HEK293 (cell line): ENCODE data around the gene HRK.

ENCODE experiments used
- CTCF ChIA-PET: fragments of 350-600 bp; formaldehyde crosslinking; extraction: SDS; loops from one replicate; lab custom pipeline; 2021; ENCODE audit warnings: antibody characterized with exemption; lab: Yijun Ruan, JAX
- POLR2A ChIA-PET: fragments of 300-600 bp; formaldehyde crosslinking; extraction: SDS; loops from one replicate; lab custom pipeline; 2020; ENCODE audit warnings: antibody characterized with exemption, inconsistent platforms; lab: Yijun Ruan, JAX
- H3K27ac ChIP-seq: fragments of 200-500 bp; sonication (Bioruptor generic); 2 replicates; pipeline ENCODE4 v1.5.1; 2014; ENCODE audit warnings: low read depth, low read length, control low read depth, inconsistent platforms; ENCODE audit errors: extremely low read depth
- H3K36me3 ChIP-seq, 2 experiments: fragments of 200-500 bp in 1 of 2; sonication (Bioruptor generic) in 1 of 2; 1 replicate in 1 of 2; 2 replicates in 1 of 2; pipeline ENCODE4 v1.5.1; 2014 to 2017; ENCODE audit warnings: inconsistent platforms in 2 of 2, low read length in 2 of 2; ENCODE audit not compliant: control insufficient read depth in 2 of 2, insufficient read depth in 1 of 2
- H3K4me1 ChIP-seq: fragments of 200-500 bp; sonication (Bioruptor generic); 2 replicates; pipeline ENCODE4 v1.5.1; 2014; ENCODE audit warnings: mild to moderate bottlenecking, low read length, inconsistent platforms; ENCODE audit not compliant: control insufficient read depth, insufficient read depth
- H3K4me3 ChIP-seq: 2 replicates; pipeline ENCODE4 v1.5.1; 2011; ENCODE audit warnings: low read depth, mild to moderate bottlenecking, control low read depth, low read length, moderate library complexity
- H3K9me3 ChIP-seq: fragments of 200-500 bp; sonication (Bioruptor generic); 2 replicates; pipeline ENCODE4 v1.5.1; 2014; ENCODE audit warnings: low read depth, low read length, inconsistent platforms; ENCODE audit not compliant: control insufficient read depth, insufficient read depth
- HOXC10 ChIP-seq: sonication (generic); formaldehyde crosslinking; IDR thresholded peaks from 2 replicates; pipeline ENCODE4 v1.8.1; 2023; ENCODE audit warnings: mild to moderate bottlenecking, missing genetic modification reagents
- HOXD13 ChIP-seq: sonication (generic); formaldehyde crosslinking; IDR thresholded peaks from 2 replicates; pipeline ENCODE4 v1.8.0; 2022; ENCODE audit warnings: missing genetic modification reagents, borderline replicate concordance
- PATZ1 ChIP-seq: fragments of 450-650 bp; formaldehyde crosslinking; IDR thresholded peaks from 2 replicates; pipeline ENCODE4 v1.5.1; 2016; ENCODE audit warnings: missing biosample characterization, missing genetic modification characterization
- SETDB1 ChIP-seq: IDR thresholded peaks from one replicate; pipeline ENCODE4 v1.6.1; 2017; ENCODE audit warnings: mild to moderate bottlenecking, low read length, moderate library complexity, mixed read lengths; ENCODE audit not compliant: insufficient read length
- SP3 ChIP-seq: fragments of 450-650 bp; formaldehyde crosslinking; IDR thresholded peaks from 2 replicates; pipeline ENCODE4 v1.5.1; 2016; ENCODE audit warnings: missing biosample characterization, missing genetic modification characterization
- SP7 ChIP-seq: fragments of 450-650 bp; formaldehyde crosslinking; IDR thresholded peaks from 2 replicates; pipeline ENCODE4 v1.5.1; 2016; ENCODE audit warnings: missing biosample characterization, missing genetic modification characterization
- TCF7L2 ChIP-seq: IDR thresholded peaks from 2 replicates; pipeline ENCODE4 v1.6.1; 2011; ENCODE audit warnings: low read depth, mild to moderate bottlenecking, inconsistent platforms, low read length, moderate library complexity, borderline replicate concordance
- ZBTB11 ChIP-seq: fragments of 450-650 bp; formaldehyde crosslinking; conservative IDR thresholded peaks from 2 replicates; pipeline ENCODE4 v1.5.1; 2016; ENCODE audit warnings: low read depth, missing biosample characterization, missing genetic modification characterization
- ZBTB8A ChIP-seq: fragments of 450-650 bp; formaldehyde crosslinking; IDR thresholded peaks from 2 replicates; pipeline ENCODE4 v1.5.1; 2016; ENCODE audit warnings: missing biosample characterization, missing genetic modification characterization
- ZNF112 ChIP-seq: fragments of 450-650 bp; formaldehyde crosslinking; IDR thresholded peaks from 2 replicates; pipeline ENCODE4 v1.5.0; 2017; ENCODE audit warnings: missing biosample characterization, missing genetic modification characterization
- ZNF292 ChIP-seq: fragments of 450-650 bp; formaldehyde crosslinking; IDR thresholded peaks from 2 replicates; pipeline ENCODE4 v1.5.1; 2016; ENCODE audit warnings: low read depth, missing biosample characterization, missing genetic modification characterization, borderline replicate concordance
- ZNF341 ChIP-seq: fragments of 450-650 bp; formaldehyde crosslinking; IDR thresholded peaks from 2 replicates; pipeline ENCODE4; 2016; ENCODE audit warnings: low read depth, missing biosample characterization, missing genetic modification characterization
- ZNF362 ChIP-seq: fragments of 450-650 bp; formaldehyde crosslinking; IDR thresholded peaks from 2 replicates; pipeline ENCODE4 v1.5.1; 2016; ENCODE audit warnings: missing biosample characterization, missing genetic modification characterization
- ZNF433 ChIP-seq: fragments of 450-650 bp; formaldehyde crosslinking; IDR thresholded peaks from 2 replicates; pipeline ENCODE4 v1.5.1; 2016; ENCODE audit warnings: missing biosample characterization, missing genetic modification characterization, low read depth
- ZNF514 ChIP-seq: fragments of 450-650 bp; formaldehyde crosslinking; IDR thresholded peaks from 2 replicates; pipeline ENCODE4 v1.5.1; 2016; ENCODE audit warnings: missing biosample characterization, missing genetic modification characterization
- ZNF521 ChIP-seq: fragments of 450-650 bp; formaldehyde crosslinking; IDR thresholded peaks from 2 replicates; pipeline ENCODE4 v1.5.1; 2017; ENCODE audit warnings: missing biosample characterization, mild to moderate bottlenecking, missing genetic modification characterization
- ZNF558 ChIP-seq: fragments of 450-650 bp; formaldehyde crosslinking; IDR thresholded peaks from 2 replicates; pipeline ENCODE4 v1.5.1; 2016; ENCODE audit warnings: missing biosample characterization, missing genetic modification characterization
- ZNF571 ChIP-seq: fragments of 450-650 bp; formaldehyde crosslinking; IDR thresholded peaks from 2 replicates; pipeline ENCODE4 v1.5.0; 2017; ENCODE audit warnings: missing biosample characterization, missing genetic modification characterization
- ZNF639 ChIP-seq: fragments of 450-650 bp; formaldehyde crosslinking; IDR thresholded peaks from 2 replicates; pipeline ENCODE4 v1.5.1; 2016; ENCODE audit warnings: missing biosample characterization, missing genetic modification characterization
- ZNF658 ChIP-seq: fragments of 450-650 bp; formaldehyde crosslinking; IDR thresholded peaks from 2 replicates; pipeline ENCODE4; 2016; ENCODE audit warnings: missing biosample characterization, missing genetic modification characterization
- ZNF843 ChIP-seq: fragments of 450-650 bp; formaldehyde crosslinking; IDR thresholded peaks from 2 replicates; pipeline ENCODE4 v1.5.1; 2016; ENCODE audit warnings: missing biosample characterization, missing genetic modification characterization
- ZSCAN16 ChIP-seq: fragments of 450-650 bp; formaldehyde crosslinking; IDR thresholded peaks from 2 replicates; pipeline ENCODE4 v1.5.1; 2016; ENCODE audit warnings: missing biosample characterization, missing genetic modification characterization
- ZSCAN5A ChIP-seq: fragments of 450-650 bp; formaldehyde crosslinking; IDR thresholded peaks from 2 replicates; pipeline ENCODE4 v1.5.1; 2016; ENCODE audit warnings: missing biosample characterization, missing genetic modification characterization
- TF ChIP-seq, protein P1 (sequence below): fragments of 450-650 bp; formaldehyde crosslinking; IDR thresholded peaks from 2 replicates; pipeline ENCODE4 v1.5.1; 2016; ENCODE audit warnings: missing biosample characterization, missing genetic modification characterization

Gene HRK

GRCh38 chr12:116896411-116896924 lies 15.2 kb upstream of the HRK start:
- Histone ChIP-seq H3K36me3 (no peaks in the 10 kb centered on the region), H3K9me3 (no peaks in the 10 kb centered on the region), H3K4me3 (no peak overlapping the region), H3K27ac (no peak overlapping the region), H3K4me1 (no peaks in the 10 kb centered on the region)
- ChIA-PET POLR2A (interaction anchor here (0.5 kb wide), 1 partner anchor 153 kb away, joined by 3 read pairs; no protein-coding TSS in a partner anchor), CTCF (interaction anchor here (0.6 kb wide), 1 partner anchor 16 kb away, joined by 4 read pairs; no protein-coding TSS in a partner anchor)
- no peak for TF ChIP-seq ZNF639 (tag by site-specific recombination)
- TF ChIP-seq ZNF558: no peak
- no peak for TF ChIP-seq ZNF433 (tag by site-specific recombination)
- TF ChIP-seq ZNF292: no peak
- TF ChIP-seq ZNF521 (tag by site-specific recombination): no peak
- no peak for TF ChIP-seq SP7 (tag by site-specific recombination)
- no peak for TF ChIP-seq ZSCAN16 (tag by site-specific recombination)
- no peak for TF ChIP-seq HOXD13 (CRISPR knock-in tag)
- no peak for TF ChIP-seq ZNF341 (tag by site-specific recombination)
- TF ChIP-seq, protein P1, sequence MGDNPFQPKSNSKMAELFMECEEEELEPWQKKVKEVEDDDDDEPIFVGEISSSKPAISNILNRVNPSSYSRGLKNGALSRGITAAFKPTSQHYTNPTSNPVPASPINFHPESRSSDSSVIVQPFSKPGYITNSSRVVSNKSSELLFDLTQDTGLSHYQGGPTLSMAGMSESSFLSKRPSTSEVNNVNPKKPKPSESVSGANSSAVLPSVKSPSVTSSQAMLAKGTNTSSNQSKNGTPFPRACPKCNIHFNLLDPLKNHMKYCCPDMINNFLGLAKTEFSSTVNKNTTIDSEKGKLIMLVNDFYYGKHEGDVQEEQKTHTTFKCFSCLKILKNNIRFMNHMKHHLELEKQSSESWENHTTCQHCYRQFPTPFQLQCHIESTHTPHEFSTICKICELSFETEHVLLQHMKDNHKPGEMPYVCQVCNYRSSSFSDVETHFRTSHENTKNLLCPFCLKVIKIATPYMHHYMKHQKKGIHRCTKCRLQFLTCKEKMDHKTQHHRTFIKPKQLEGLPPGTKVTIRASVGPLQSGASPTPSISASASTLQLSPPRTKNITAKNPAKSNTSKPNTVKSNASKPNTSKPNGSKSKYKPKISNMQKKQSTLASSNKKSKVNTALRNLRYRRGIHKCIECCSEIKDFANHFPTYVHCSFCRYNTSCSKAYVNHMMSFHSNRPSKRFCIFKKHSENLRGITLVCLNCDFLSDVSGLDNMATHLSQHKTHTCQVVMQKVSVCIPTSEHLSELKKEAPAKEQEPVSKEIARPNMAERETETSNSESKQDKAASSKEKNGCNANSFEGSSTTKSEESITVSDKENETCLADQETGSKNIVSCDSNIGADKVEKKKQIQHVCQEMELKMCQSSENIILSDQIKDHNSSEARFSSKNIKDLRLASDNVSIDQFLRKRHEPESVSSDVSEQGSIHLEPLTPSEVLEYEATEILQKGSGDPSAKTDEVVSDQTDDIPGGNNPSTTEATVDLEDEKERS: no peak
- TF ChIP-seq ZBTB8A (tag by site-specific recombination): no peak
- TF ChIP-seq ZNF362 (tag by site-specific recombination): no peak
- TF ChIP-seq TCF7L2: no peak
- no peak for TF ChIP-seq ZNF658
- no peak for TF ChIP-seq SETDB1
- TF ChIP-seq ZNF843: no peak
- TF ChIP-seq PATZ1: no peak
- no peak for TF ChIP-seq HOXC10 (CRISPR knock-in tag)
- no peak for TF ChIP-seq ZNF514 (tag by site-specific recombination)

DNA sequence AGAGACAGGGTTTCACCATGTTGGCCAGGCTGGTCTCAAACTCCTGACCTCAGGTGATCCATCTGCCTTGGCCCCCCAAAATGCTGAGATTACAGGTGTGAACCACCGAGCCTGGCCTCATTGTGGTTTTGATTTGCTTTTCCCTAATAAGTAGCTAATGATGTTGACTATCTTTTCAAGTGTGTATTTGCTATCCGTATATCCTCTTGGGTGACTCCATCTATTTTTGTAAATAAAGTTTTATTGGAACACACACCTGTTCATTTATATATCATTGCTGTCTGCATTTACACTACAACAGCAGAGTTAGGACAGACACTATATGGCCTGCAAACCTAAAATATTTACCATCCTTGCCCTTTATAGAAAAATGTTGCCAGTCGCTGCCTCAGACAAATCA lies 13.7 kb upstream of the HRK start:
- ChIA-PET POLR2A (no interaction called here), CTCF (no interaction called here)
- Histone ChIP-seq H3K4me3 (no peak overlapping the region), H3K9me3 (no peaks in the 10 kb centered on the region), H3K27ac (no peak overlapping the region), H3K4me1 (no peaks in the 10 kb centered on the region), H3K36me3 (no peaks in the 10 kb centered on the region)
- no peak for TF ChIP-seq ZNF112 (tag by site-specific recombination)
- no peak for TF ChIP-seq ZSCAN5A (tag by site-specific recombination)
- TF ChIP-seq ZBTB11: no peak
- no peak for TF ChIP-seq SP3
- no peak for TF ChIP-seq ZNF571 (tag by site-specific recombination)
